DND-41 (cell line): ENCODE data around the gene PCDHB3.

Experiments
- CTCF ChIP-seq: IDR thresholded peaks from 2 replicates; pipeline ENCODE4 v1.5.1; 2012; ENCODE audit warnings: borderline replicate concordance, low read length, moderate library complexity, mild to moderate bottlenecking; ENCODE audit not compliant: poor library complexity, severe bottlenecking; ENCODE audit errors: extremely low read depth
- EZH2 ChIP-seq: IDR thresholded peaks from 3 replicates; pipeline ENCODE4 v1.6.1; 2012; ENCODE audit warnings: borderline replicate concordance, low read depth, mild to moderate bottlenecking, moderate library complexity, low read length, inconsistent platforms; ENCODE audit not compliant: severe bottlenecking

- TF ChIP-seq CTCF (no peak), EZH2 (no peak)
Measured at GRCh38 chr5:141105350-141105749, 5.1 kb downstream of the PCDHB3 start.
